HFF-Myc (cell line): ENCODE results near the gene IDH3G.

ENCODE experiments used
- DNase-seq: peaks from one replicate; pipeline ENCODE4 v3.0.0-alpha.2; 2011; ENCODE audit warnings: low read depth; ENCODE audit errors: extremely low read depth
- H3K4me3 ChIP-seq: replicated peaks from 2 replicates; pipeline ENCODE4 v1.5.1; 2011; ENCODE audit warnings: low read depth, mild to moderate bottlenecking, control low read depth, low read length
- CTCF ChIP-seq: IDR thresholded peaks from 2 replicates; pipeline ENCODE4 v1.5.1; 2012; ENCODE audit warnings: mild to moderate bottlenecking, low read depth, low read length, control low read depth; ENCODE audit errors: missing control alignments

IDH3G gene

GRCh38 chrX:153766098-153766817 is 27.9 kb downstream of the IDH3G start:
- no peak for TF ChIP-seq CTCF
- H3K4me3 ChIP-seq: peak overlapping the region; percentile 48

GRCh38 chrX:153765138-153766079 is 28.8 kb downstream of the IDH3G start:
- DNase-seq: no peak
- peak overlapping the region; percentile 48 for H3K4me3 ChIP-seq
- TF ChIP-seq CTCF: no peak

More at GRCh38 chrX:153766098-153766817, 27.9 kb downstream of the IDH3G start:
- DNase-seq: peak; percentile 27

GRCh38 chrX:153764786-153765137 is 29.4 kb downstream of the IDH3G start:
- DNase-seq: no peak
- no peak for TF ChIP-seq CTCF
- no peak overlapping the region; the same call in 1 of the 2 replicates for H3K4me3 ChIP-seq

GRCh38 chrX:153763989-153764755 is 30.0 kb downstream of the IDH3G start, which contains the start of gene PLXNB3:
Gene PLXNB3 (plus strand): TSS chrX:153764249. CDS start chrX:153765536, 1,287 bp downstream.
- TF ChIP-seq CTCF: peak; percentile 70
- no peak for DNase-seq
- peak within 1 kb of the TSS; percentile 48; the same call in 1 of the 2 replicates for H3K4me3 ChIP-seq

GRCh38 chrX:153763298-153763932 is 30.8 kb downstream of the IDH3G start:
- TF ChIP-seq CTCF: no peak

GRCh38 chrX:153762626-153763173 is 31.5 kb downstream of the IDH3G start:
- H3K4me3 ChIP-seq: no peak overlapping the region
- DNase-seq: no peak
- TF ChIP-seq CTCF: no peak

More at GRCh38 chrX:153763298-153763932, 30.8 kb downstream of the IDH3G start:
- no peak for DNase-seq
- no peak overlapping the region for H3K4me3 ChIP-seq
